Keratinocyte (primary cell): ENCODE data around the gene MTA3. TPM values are rescaled to one million over a fixed set of nuclear protein-coding genes. Genes with fewer than 3 reads are reported as not detected.

Experiments
- DNase-seq: peaks from one replicate; pipeline ENCODE4 v3.0.0-alpha.2; 2011; ENCODE audit warnings: low read depth, missing footprints, low spot score
- FAIRE-seq: peaks from 2 replicates; lab custom pipeline; 2011; peaks lifted over from hg19 to GRCh38; lab: Jason Lieb, UNC
- H2AFZ ChIP-seq: 2 replicates; pipeline ENCODE4 v1.6.0; 2012; ENCODE audit warnings: low read length, control low read depth, inconsistent platforms; ENCODE audit not compliant: control insufficient read depth
- H3K27ac ChIP-seq: 2 replicates; pipeline ENCODE4 v1.5.1; 2011; ENCODE audit warnings: low read length; ENCODE audit not compliant: control insufficient read depth, insufficient read depth
- H3K27me3 ChIP-seq: 3 replicates; pipeline ENCODE4 v1.6.0; 2011; ENCODE audit warnings: low read length; ENCODE audit not compliant: control insufficient read depth, insufficient read depth; ENCODE audit errors: extremely low read depth
- H3K36me3 ChIP-seq, 2 experiments: 2 replicates in 1 of 2; 3 replicates in 1 of 2; pipeline ENCODE4 v1.5.1; 2011; ENCODE audit warnings: low read length in 2 of 2, mild to moderate bottlenecking in 1 of 2; ENCODE audit not compliant: control insufficient read depth in 2 of 2, insufficient read depth in 2 of 2; ENCODE audit errors: extremely low read depth in 1 of 2
- H3K4me1 ChIP-seq: 3 replicates; pipeline ENCODE4 v1.5.1; 2011; ENCODE audit warnings: low read length; ENCODE audit not compliant: control insufficient read depth, insufficient read depth; ENCODE audit errors: extremely low read depth
- H3K4me2 ChIP-seq: 3 replicates; pipeline ENCODE4 v1.6.0; 2011; ENCODE audit warnings: low read depth, low read length; ENCODE audit not compliant: control insufficient read depth, insufficient read depth; ENCODE audit errors: extremely low read depth
- H3K4me3 ChIP-seq, 3 experiments: fragments of 200-600 bp in 1 of 3; sonication (generic) in 1 of 3; 2 replicates in 2 of 3; 3 replicates in 1 of 3; pipeline ENCODE4 v1.5.1; 2011 to 2016; ENCODE audit warnings: low read length in 3 of 3, mild to moderate bottlenecking in 3 of 3, control low read depth in 2 of 3, inconsistent platforms in 1 of 3, low read depth in 1 of 3, mixed read lengths in 1 of 3, mixed run types in 1 of 3, moderate library complexity in 1 of 3; ENCODE audit not compliant: control insufficient read depth in 2 of 3, insufficient read depth in 2 of 3; ENCODE audit errors: extremely low read depth in 1 of 3
- H3K79me2 ChIP-seq: 2 replicates; pipeline ENCODE4 v1.6.0; 2012; ENCODE audit warnings: low read length; ENCODE audit not compliant: control insufficient read depth, insufficient read depth
- H3K9ac ChIP-seq: 3 replicates; pipeline ENCODE4 v1.6.0; 2011; ENCODE audit warnings: low read length; ENCODE audit not compliant: control insufficient read depth, insufficient read depth; ENCODE audit errors: extremely low read depth
- H3K9me1 ChIP-seq: 3 replicates; pipeline ENCODE4 v1.6.0; 2011; ENCODE audit warnings: low read length; ENCODE audit not compliant: control insufficient read depth, insufficient read depth; ENCODE audit errors: extremely low read depth
- H3K9me3 ChIP-seq: 2 replicates; pipeline ENCODE4 v1.5.1; 2012; ENCODE audit warnings: low read depth, low read length; ENCODE audit not compliant: control insufficient read depth
- H4K20me1 ChIP-seq: 3 replicates; pipeline ENCODE4 v1.6.0; 2011; ENCODE audit warnings: low read length; ENCODE audit not compliant: control insufficient read depth, insufficient read depth; ENCODE audit errors: extremely low read depth
- CTCF ChIP-seq, 3 experiments: IDR thresholded peaks in 1 of 3; conservative IDR thresholded peaks in 1 of 3; optimal IDR thresholded peaks in 1 of 3; 2 replicates in 2 of 3; 3 replicates in 1 of 3; pipeline versions ENCODE3 to v1.5.1; 2011; ENCODE audit warnings: low read length in 3 of 3, mild to moderate bottlenecking in 3 of 3, moderate library complexity in 2 of 3, control low read depth in 1 of 3, inconsistent platforms in 1 of 3; ENCODE audit not compliant: insufficient read depth in 2 of 3; ENCODE audit errors: extremely low read depth in 1 of 3
- EZH2 ChIP-seq: IDR thresholded peaks from one replicate; pipeline ENCODE4 v1.6.1; 2012; ENCODE audit warnings: inconsistent platforms, mild to moderate bottlenecking, low read length, moderate library complexity
- dilution Hi-C: fragments of 300-500 bp; cut with MboI; formaldehyde crosslinking; loops from one replicate; pipeline ENCODE4 v1.7.0; 2020; ENCODE audit warnings: low sequenced_read_pairs; ENCODE audit not compliant: extremely low pct_ligation_motif_present
- polyA plus RNA-seq, 5 experiments: library from polyadenylated mRNA; depleted of rRNA in 3 of 5; stranded (reverse) in 3 of 5; stranded (forward) in 1 of 5; unstranded in 1 of 5; fragments of >200 nt; gene quantifications; 1 replicate in 1 of 5; 2 replicates in 3 of 5; 3 replicates in 1 of 5; pipeline versions ENCODE4 v1.2.1 to v1.2.3, GENCODE V29; 2011 to 2012; ENCODE audit warnings: missing spikeins in 2 of 5, low read depth in 1 of 5, low replicate concordance in 1 of 5

Gene MTA3
- polyA plus RNA-seq, 1 donor (not counting 4 experiments of a cell fraction or from before 2014, with no cell fraction given) = 34.3 TPM

DNA sequence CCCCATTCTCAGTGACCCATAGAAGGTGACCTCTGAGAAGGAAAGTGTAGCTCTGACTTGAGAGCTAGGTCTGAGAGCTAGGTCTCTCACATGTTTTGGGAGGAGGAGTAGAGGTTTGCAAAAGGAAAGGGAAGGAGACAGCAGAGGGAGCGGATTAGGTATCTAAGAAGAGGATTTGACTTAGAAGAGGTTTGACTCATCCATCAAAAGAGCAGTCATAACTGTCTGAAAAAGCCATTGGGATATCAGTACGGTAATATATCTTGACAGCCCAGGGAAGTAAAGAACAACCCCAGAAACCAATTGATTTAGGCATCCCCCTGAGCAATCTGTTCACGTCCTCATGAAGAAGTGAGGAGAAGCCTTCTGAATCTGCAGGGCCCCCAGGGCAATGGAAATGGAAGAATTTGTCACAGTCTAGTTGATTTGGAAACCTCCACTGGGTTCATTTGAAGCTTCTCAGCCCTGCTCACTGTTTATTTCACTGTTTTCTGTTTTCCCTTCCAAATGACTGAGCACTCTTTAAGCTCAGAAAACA, 176.2 kb downstream of the MTA3 start:
- H3K4me3 ChIP-seq = no peak overlapping the region
- no peaks in the 10 kb centered on the region for H3K36me3 ChIP-seq
- no peaks in the 10 kb centered on the region for H4K20me1 ChIP-seq
- H3K4me2 ChIP-seq = no peak overlapping the region
- H3K9me1 ChIP-seq = no peaks in the 10 kb centered on the region
- dilution Hi-C loops = no loop called here
- H3K9me3 ChIP-seq = no peaks in the 10 kb centered on the region
- H3K9ac ChIP-seq = no peak overlapping the region
- no peaks in the 10 kb centered on the region for H3K4me1 ChIP-seq
- H3K79me2 ChIP-seq = no peaks in the 10 kb centered on the region
- FAIRE-seq = no peak
- no peak for DNase-seq
- no peaks in the 10 kb centered on the region for H3K27me3 ChIP-seq
- TF ChIP-seq CTCF (optimal IDR thresholded peaks at IDR 0.05 in 1 of 3, IDR thresholded peaks at IDR 0.05 in 1 of 3, conservative IDR thresholded peaks at IDR 0.05 in 1 of 3; ENCODE audit: extremely low read depth in 1 of 3, insufficient read depth in 2 of 3, low read length in 3 of 3) (no peak), EZH2 (no peak)
- no peak overlapping the region for H2AFZ ChIP-seq
- no peak overlapping the region for H3K27ac ChIP-seq

- Histone ChIP-seq H3K4me3 (no peak overlapping the region), H3K9me3 (no peaks in the 10 kb centered on the region), H3K4me1 (no peaks in the 10 kb centered on the region), H3K36me3 (no peaks in the 10 kb centered on the region), H3K27me3 (no peaks in the 10 kb centered on the region), H4K20me1 (no peaks in the 10 kb centered on the region), H3K9me1 (no peaks in the 10 kb centered on the region), H2AFZ (no peak overlapping the region), H3K9ac (no peak overlapping the region), H3K79me2 (no peaks in the 10 kb centered on the region), H3K4me2 (no peak overlapping the region), H3K27ac (no peak overlapping the region)
- dilution Hi-C loops = no loop called here
- DNase-seq (no peak), FAIRE-seq (no peak)
- no peak for TF ChIP-seq CTCF (optimal IDR thresholded peaks at IDR 0.05 in 1 of 3, IDR thresholded peaks at IDR 0.05 in 1 of 3, conservative IDR thresholded peaks at IDR 0.05 in 1 of 3; ENCODE audit: extremely low read depth in 1 of 3, insufficient read depth in 2 of 3, low read length in 3 of 3)
- no peak for TF ChIP-seq EZH2
These were observed 179.0 kb downstream of the MTA3 start for GRCh38 chr2:42747422-42747821.
